ENCODE measurements around the gene LRIG1. TPM values are rescaled to one million over a fixed set of nuclear protein-coding genes. Genes with fewer than 3 reads are reported as not detected.

LRIG1 gene
- total RNA-seq, 6 experiments from 2014 or later = 15.8 to 23.2 (median 17.8) TPM

DNA sequence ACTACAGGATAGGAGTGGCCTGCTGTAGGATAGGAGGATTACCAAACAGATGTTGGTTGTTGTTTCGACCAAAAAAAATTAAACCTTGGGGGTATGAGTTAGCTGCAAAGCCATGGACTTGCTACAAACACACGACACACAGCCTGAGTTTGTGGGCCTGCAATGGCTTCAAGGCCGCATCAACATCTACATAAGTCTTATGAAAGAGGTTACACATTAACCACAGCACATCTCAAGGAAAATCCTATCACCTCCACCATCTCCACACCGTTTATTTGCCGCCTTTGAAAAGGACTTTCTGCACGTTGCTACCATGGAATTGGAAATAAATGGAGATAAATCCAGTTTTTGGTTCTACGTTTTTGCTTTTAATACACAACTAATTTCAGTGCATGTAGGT lies 23.0 kb downstream of the LRIG1 start:
- intact Hi-C loops (cut with DNase I) = no loop called here
- no peaks in the 10 kb centered on the region for H3K27me3 ChIP-seq
- H3K9me3 ChIP-seq = no peaks in the 10 kb centered on the region
- 80% methylated on average over 7 of the region's 7 CpGs for WGBS (ENCODE audit: insufficient coverage, low coverage, low lambda C conversion rate, missing lambda C conversion rate)
- no peak overlapping the region for H3K4me3 ChIP-seq
- no peak for DNase-seq
- ATAC-seq = no peak
- TF ChIP-seq, protein P1, sequence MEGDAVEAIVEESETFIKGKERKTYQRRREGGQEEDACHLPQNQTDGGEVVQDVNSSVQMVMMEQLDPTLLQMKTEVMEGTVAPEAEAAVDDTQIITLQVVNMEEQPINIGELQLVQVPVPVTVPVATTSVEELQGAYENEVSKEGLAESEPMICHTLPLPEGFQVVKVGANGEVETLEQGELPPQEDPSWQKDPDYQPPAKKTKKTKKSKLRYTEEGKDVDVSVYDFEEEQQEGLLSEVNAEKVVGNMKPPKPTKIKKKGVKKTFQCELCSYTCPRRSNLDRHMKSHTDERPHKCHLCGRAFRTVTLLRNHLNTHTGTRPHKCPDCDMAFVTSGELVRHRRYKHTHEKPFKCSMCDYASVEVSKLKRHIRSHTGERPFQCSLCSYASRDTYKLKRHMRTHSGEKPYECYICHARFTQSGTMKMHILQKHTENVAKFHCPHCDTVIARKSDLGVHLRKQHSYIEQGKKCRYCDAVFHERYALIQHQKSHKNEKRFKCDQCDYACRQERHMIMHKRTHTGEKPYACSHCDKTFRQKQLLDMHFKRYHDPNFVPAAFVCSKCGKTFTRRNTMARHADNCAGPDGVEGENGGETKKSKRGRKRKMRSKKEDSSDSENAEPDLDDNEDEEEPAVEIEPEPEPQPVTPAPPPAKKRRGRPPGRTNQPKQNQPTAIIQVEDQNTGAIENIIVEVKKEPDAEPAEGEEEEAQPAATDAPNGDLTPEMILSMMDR (IDR thresholded peaks at IDR 0.05) = no peak
- no peak for TF ChIP-seq POLR2A (IDR thresholded peaks at IDR 0.05)
- H3K27ac ChIP-seq = no peak overlapping the region
- H3K36me3 ChIP-seq = no peaks in the 10 kb centered on the region
- peaks cover 0 to 78% (median 25%) of the 10 kb centered on the region in 4 donors for H3K4me1 ChIP-seq

DNA sequence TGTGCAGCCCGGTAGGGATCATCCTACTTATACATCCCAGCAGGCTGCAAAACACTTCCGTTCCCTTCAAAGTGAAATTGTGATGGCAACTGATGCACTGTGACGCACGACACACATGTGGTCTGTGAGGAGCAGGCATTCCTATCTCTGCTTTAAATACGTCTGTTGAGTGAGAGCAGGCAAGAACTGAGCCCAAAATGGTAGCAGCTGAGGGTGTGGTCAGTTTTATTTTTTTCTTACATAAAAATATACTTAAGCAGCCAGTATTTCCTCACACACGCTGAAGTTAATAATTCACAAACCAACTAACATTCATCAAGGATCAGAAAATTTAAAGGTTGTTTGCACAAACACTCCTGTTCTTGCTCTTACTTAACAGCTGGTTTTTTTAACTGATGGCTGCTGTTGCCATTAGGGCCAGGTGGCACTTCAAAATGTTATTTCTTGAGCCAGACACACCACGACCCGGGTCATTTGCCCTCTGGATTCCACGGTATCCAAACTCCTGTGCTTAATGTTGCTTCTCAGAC lies 23.9 kb downstream of the LRIG1 start:
- no peak for TF ChIP-seq POLR2A (IDR thresholded peaks at IDR 0.05)
- TF ChIP-seq, protein P1 (IDR thresholded peaks at IDR 0.05) = no peak
- ATAC-seq (peak in 2 of 4 donors; percentile 37 to 47), DNase-seq (no peak)
- Histone ChIP-seq H3K4me3 (no peak overlapping the region), H3K4me1 (peaks cover 0 to 77% (median 24%) of the 10 kb centered on the region in 4 donors), H3K9me3 (no peaks in the 10 kb centered on the region), H3K36me3 (no peaks in the 10 kb centered on the region), H3K27me3 (no peaks in the 10 kb centered on the region), H3K27ac (peak overlapping the region in 2 of 3 donors; percentile 66 to 77)
- intact Hi-C loops (cut with DNase I) = no loop called here
- WGBS (ENCODE audit: insufficient coverage, low coverage, low lambda C conversion rate, missing lambda C conversion rate) = 35% methylated on average over 9 of the region's 9 CpGs

DNA sequence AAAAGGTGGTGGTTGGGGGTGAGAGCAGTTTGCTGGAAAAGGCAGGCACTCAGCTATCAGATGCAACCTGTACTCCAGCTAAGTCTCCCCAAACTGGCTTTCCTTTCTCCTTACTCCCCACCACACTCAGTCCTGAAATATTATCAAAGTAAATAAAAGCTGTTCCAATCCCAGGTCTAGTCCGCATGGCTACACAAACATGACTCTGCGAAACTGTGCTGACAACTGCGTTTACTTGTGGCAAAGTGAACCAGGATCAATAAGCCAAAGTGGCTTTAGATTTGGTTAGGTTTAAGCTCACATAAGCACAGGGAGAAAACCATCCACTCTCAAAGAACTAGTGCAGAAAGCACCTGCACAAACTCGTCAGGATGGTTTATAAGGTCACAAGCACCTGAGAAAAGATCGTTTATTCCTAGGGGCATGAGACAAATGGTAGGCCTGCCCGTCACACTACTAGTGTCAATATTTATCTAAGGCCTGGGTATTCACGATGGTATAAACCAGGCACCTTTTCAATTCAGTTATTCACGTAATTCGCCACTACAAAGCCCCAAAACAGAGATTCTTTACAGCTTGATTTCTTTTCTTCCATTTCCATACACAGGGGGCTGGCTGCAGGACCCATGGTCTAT lies 25.3 kb downstream of the LRIG1 start:
- ATAC-seq = peak; percentile 72 to 87 (median 82)
- WGBS (ENCODE audit: insufficient coverage, low coverage, low lambda C conversion rate, missing lambda C conversion rate) = 23% methylated on average over 8 of the region's 9 CpGs
- peak overlapping the region in 1 of 3 donors; percentile 3 for H3K4me3 ChIP-seq
- H3K27me3 ChIP-seq = no peaks in the 10 kb centered on the region
- no peaks in the 10 kb centered on the region for H3K36me3 ChIP-seq
- DNase-seq = peak in 1 of 3 donors; percentile 72
- H3K4me1 ChIP-seq = peaks cover 0 to 63% (median 18%) of the 10 kb centered on the region in 4 donors
- no peaks in the 10 kb centered on the region for H3K9me3 ChIP-seq
- H3K27ac ChIP-seq = peak overlapping the region; percentile 14 to 77 (median 66)
- intact Hi-C loops (cut with DNase I) = no loop called here
- TF ChIP-seq, protein P1 (IDR thresholded peaks at IDR 0.05) = no peak
- no peak for TF ChIP-seq POLR2A (IDR thresholded peaks at IDR 0.05)

DNA sequence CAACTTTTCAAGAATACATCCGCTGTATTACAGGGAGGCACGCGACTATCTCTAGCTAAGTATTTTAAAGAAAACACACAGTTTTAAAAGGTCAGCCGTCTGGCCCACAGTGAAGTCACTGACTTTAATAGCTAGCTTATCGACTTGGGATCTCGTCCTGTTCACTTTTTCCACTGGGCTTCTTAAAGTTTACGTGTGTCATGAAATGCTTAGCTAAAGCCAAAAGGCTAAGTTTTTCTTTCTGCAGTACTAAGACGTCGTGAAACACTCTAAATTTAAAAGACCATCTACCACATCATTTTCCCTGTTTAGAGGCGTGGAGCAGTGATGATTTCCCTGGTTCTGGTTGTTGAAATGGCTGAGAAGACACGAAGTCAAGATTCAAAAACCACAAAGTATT lies 27.1 kb downstream of the LRIG1 start:
- DNase-seq (no peak), ATAC-seq (no peak)
- no peaks in the 10 kb centered on the region for H3K27me3 ChIP-seq
- WGBS (ENCODE audit: insufficient coverage, low coverage, low lambda C conversion rate, missing lambda C conversion rate) = 80% methylated on average over 10 of the region's 11 CpGs
- no peaks in the 10 kb centered on the region for H3K9me3 ChIP-seq
- no peaks in the 10 kb centered on the region for H3K36me3 ChIP-seq
- intact Hi-C loops (cut with DNase I) = no loop called here
- no peak overlapping the region for H3K27ac ChIP-seq
- TF ChIP-seq, protein P1 (IDR thresholded peaks at IDR 0.05) = no peak
- no peak for TF ChIP-seq POLR2A (IDR thresholded peaks at IDR 0.05)
- H3K4me3 ChIP-seq = no peak overlapping the region
- peaks cover 0 to 58% (median 16%) of the 10 kb centered on the region in 4 donors for H3K4me1 ChIP-seq
